ENCODE measurements around the gene NINJ1. TPM values are rescaled to one million over a fixed set of nuclear protein-coding genes. Genes with fewer than 3 reads are reported as not detected.

The NINJ1 gene
- total and polyA plus RNA-seq, 2 of the 13 experiments (the other 11 are each of a cell fraction or from before 2014, with no cell fraction given) = 81.2 to 92.1 TPM

- TF ChIP-seq USF2 (IDR thresholded peaks at IDR 0.05; ENCODE audit: low read depth, low read length) (peak; percentile 95), USF2 (CRISPR knock-in tag; IDR thresholded peaks at IDR 0.05; ENCODE audit: borderline replicate concordance) (peak; percentile 96; the same call in 1 of the 2 replicates), ZNF552 (CRISPR knock-in tag; IDR thresholded peaks at IDR 0.05; ENCODE audit: borderline replicate concordance) (0 out of 2 replicates have a peak, but pooled peaks have one; percentile 35), ZNF569 (CRISPR knock-in tag; IDR thresholded peaks at IDR 0.05; ENCODE audit: borderline replicate concordance) (no peak), SOX6 (IDR thresholded peaks at IDR 0.05) (no peak), SOX6 (CRISPR knock-in tag; IDR thresholded peaks at IDR 0.05) (peak; percentile 90), ZBTB1 (CRISPR knock-in tag; IDR thresholded peaks at IDR 0.05; ENCODE audit: borderline replicate concordance) (no peak), ARID4A (CRISPR knock-in tag; IDR thresholded peaks at IDR 0.05; ENCODE audit: borderline replicate concordance) (peak; percentile 78; the same call in 1 of the 2 replicates), ZNF615 (CRISPR knock-in tag; IDR thresholded peaks at IDR 0.05; ENCODE audit: borderline replicate concordance) (no peak), ZFX (CRISPR knock-in tag; IDR thresholded peaks at IDR 0.05; ENCODE audit: low read depth) (peak; percentile 87), SAFB2 (CRISPR knock-in tag; IDR thresholded peaks at IDR 0.05; ENCODE audit: borderline replicate concordance, low read depth) (no peak), JUND (CRISPR knock-in tag; IDR thresholded peaks at IDR 0.05) (no peak), ZNF614 (CRISPR knock-in tag; IDR thresholded peaks at IDR 0.05; ENCODE audit: borderline replicate concordance) (peak; percentile 61; the same call in 1 of the 2 replicates), HCFC1 (IDR thresholded peaks at IDR 0.05; ENCODE audit: low read depth, low read length) (no peak), SIX4 (CRISPR knock-in tag; IDR thresholded peaks at IDR 0.05) (0 out of 2 replicates have a peak, but pooled peaks have one; percentile 43), HNRNPUL1 (IDR thresholded peaks at IDR 0.05; ENCODE audit: low read depth, low read length) (no peak), ATF6 (CRISPR knock-in tag; conservative IDR thresholded peaks at IDR 0.05) (0 out of 2 replicates have a peak, but pooled peaks have one; percentile 56), ZMYM2 (CRISPR knock-in tag; IDR thresholded peaks at IDR 0.05) (no peak), MEF2D (CRISPR knock-in tag; IDR thresholded peaks at IDR 0.05) (peak; percentile 80), ZNF282 (IDR thresholded peaks at IDR 0.05; ENCODE audit: partially characterized antibody) (no peak), SSRP1 (CRISPR knock-in tag; IDR thresholded peaks at IDR 0.05) (no peak)
Measured at GRCh38 chr9:93112116-93112863, 21.8 kb downstream of the NINJ1 start (continued).
